Activated T-cell treated with anti-CD3 and anti-CD28 coated beads for 48 hours (primary cell): ENCODE measurements around the gene UTP15.

ENCODE experiments used
- DNase-seq: peaks from one replicate; pipeline ENCODE4 v3.0.0-alpha.2; 2020; ENCODE audit warnings: low read depth

UTP15 gene

DNA sequence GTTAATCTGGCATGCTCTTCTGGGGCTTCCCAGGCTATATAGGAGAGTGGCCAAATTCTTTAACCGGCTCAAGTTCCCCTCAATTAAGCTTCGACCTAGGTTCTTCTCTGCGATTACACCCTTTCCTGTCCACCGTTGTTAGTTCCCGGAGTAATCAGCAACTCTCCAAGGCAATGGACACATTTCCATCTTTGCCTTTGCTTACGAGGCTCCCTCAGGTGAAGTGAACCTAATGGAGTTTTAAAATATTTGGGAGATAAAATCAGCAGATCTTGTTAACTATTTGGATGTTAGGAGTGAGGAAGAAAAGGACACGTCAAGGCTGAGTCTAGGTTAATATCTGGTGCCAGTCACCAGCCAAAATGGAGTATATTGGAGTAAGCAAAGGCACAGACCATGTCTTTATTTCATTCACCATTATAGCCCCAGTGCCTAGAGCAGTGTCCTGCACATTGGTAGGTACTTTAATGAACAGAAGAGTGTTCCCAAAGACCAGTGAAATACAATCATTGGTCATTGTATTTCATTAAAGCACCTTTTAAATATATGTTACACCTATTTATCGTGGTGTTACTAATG is 515 bp downstream of the UTP15 start:
- no peak for DNase-seq

DNA sequence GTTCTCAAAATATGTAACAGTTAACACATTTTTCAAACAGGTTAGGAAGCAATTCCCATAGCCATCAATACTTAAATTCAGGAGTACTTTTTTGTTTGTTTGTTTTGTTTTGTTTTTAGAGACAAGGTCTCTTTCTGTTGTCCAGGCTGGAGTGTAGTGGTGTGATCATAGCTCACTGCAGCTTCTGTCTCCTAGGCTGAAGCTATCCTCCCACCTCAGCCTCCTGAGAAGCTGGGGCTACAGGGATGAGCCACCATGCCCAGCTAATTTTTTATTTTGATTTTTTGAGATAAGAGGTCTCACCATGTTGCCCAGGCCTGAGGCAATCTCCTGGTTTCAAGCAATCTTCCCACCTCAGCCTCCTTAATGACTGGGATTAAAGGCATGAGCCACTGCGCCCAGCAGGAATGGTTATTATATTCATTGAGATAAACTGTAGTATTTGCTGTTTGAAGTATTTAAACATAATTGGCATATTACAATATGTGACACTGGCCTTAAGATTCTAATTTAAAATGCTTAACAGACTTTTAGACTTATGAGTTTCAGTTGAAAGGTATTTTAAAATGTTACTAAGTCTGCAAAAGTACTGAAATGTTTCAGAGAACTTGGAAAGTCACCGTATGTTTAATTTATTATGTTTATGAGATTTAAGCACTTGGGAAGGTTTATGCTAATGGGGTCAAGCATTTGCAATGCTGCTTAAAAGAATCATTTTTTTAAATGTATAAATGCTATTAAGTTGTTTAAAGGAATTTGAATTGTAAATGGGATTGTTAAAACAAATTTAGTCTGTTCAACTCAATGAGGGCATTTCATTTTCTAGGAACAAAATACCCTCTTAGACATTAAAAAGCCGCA is 17.0 kb downstream of the UTP15 start:
- DNase-seq: no peak

DNA sequence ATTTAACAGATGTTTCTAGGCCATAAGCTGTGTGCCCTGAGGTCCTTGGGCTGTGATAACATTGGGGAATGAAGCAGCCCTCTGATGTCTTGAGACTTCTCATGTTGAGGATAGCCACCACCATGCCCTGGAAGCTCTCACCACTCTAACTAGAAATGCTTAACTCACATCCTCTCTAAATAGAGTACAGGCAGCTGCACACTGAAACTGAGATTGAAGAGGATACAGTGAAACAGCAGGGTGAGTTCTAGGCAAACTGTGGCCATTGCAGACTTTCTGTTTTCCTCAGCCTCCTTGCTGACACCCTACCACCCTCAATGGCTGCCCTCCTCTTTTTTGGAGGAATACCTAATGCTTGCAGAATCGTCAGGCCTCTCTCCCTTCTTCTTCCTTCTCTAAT is 22.4 kb downstream of the UTP15 start:
- DNase-seq: no peak

DNA sequence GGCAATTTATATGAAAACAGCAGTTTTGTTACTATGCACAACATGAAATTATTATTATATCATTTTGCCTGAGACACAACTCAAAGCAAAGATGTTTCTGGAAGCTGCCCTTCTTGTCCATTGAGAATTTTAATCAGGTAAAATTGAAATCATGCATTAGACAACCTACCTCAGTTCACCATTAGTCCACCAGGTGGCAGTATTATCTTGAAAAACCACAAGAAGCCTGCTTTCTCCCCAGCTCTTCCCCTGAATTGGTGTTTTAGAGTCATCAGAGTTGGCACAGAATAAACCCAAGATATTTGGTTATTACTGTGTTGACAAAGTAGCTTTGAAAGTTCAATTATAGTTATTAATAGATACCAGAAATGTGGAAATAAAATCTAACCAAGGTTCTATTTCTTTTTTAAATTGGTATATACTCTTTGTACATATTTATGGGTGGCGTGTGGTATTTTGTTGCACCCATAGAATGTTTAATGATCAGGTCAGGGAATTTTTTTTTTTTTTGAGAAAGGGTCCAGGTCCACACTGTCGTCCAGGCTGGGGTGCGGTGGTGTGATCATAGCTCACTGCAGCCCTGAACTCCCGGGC is 25.7 kb downstream of the UTP15 start:
- no peak for DNase-seq

DNA sequence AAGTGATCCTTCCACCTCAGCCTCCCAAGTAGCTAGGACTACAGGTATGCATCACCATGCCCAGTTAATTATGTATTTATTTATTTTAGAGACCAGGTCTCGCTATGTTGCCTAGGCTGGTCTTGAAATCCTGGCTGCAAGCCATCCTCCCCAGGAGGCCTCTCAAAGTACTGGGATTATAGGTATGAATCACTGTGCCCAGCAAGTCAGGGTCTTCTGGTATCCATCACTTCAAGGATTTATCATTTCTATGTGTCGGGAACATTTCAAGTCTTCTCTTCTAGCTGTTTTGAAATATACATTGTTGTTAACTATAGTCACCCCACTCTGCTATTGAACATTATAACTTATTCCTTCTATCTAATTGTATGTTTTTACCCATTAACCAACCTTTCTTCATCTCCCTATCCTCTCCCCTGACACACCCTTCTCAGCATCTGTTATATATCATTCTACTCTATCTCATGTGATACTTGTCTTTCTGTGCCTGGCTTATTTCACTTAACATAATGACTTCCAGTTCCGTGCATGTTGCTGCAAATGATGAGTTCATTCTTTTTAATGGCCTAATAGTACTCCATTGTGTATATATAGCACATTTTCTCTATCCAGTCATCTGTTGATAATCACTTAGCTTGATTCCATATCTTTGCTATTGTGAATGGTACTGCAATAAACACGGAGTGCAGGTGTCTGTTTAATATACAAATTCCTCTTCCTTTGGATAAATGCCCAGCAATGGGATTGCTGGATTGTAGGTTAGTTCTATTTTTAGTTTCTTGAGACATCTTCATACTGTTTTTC is 26.4 kb downstream of the UTP15 start:
- DNase-seq: no peak

DNA sequence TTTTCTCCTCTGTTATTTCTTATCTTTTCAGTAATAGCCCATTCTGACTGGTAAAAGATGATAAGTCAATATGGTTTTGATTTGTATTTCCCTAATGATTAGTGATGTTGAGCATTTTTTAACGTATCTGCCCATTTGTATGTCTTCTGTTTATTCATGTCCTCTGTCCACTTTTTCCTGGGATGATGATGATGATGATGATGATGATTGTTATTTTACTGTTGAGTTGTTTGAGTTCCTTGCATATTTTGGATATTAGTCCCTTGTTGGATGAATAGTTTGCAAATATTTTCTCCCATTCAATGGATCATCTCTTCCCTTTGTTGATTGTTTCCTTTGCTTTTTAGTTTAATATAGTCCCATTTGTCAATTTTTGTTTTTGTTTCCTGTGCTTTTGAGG is 27.0 kb downstream of the UTP15 start:
- no peak for DNase-seq

DNA sequence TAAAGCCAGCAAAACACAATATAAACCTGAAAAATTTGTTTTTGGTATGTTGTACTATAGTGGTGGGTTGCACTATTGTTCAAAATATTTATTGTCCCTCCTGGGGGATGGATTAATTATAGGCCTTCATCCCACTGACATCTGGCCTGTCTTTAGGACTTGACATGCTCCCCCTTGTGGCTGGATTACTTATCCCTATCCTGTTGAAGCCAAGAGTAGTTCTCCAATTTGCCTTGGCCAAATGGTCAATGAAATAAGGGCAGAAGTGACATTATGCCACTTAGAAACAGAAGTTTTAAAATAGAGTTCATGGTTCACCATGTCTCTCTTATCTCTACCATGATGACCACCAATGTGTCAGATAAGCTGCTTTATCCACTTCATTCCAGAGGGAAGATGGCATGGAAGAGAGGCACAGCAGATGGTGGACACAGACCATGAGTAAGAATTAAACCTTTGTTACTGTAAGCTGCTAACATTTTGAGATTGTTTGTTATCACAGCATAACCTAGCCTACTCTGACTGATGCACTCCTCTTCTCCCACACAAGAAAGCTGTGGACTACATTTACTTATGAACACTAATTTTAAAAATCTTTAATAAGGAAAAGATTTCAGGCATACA is 31.3 kb downstream of the UTP15 start:
- DNase-seq: no peak

DNA sequence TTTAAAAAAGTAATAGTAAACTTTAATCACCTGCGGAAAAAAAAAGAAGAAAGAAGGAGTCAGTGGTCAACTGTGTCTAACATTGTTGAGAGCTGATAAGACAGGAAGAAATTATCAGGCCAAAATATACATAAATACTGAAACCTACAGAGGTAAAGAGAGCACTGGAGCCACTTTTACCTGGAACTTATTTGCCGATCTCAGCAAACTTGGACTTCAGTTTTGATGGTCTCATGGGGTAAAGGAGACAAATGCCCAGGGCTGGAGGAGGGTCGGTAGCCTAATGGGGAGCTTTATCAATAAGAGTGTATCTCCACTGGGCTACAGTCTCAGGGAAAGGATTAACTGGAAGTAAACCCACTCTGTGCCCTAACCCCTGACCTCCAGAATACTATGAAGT is 33.8 kb downstream of the UTP15 start:
- no peak for DNase-seq

DNA sequence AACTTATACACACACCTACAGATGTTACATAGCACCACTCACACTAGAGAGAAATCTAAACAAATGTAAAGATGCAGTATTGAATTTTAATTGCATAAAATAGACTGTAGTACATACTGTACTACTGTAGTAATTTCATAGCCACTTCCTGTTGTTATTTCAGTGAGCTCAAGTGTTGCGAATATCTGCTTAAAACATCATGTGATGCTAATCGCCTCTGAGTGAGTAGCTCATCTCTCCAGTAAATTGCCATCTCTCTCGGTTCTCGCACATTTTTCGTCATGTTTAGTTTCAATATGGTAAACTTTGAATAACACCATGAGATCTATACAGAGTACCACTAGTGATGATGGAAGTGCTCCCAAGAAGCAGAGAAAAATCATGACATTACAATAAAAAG is 38.5 kb downstream of the UTP15 start:
- no peak for DNase-seq

DNA sequence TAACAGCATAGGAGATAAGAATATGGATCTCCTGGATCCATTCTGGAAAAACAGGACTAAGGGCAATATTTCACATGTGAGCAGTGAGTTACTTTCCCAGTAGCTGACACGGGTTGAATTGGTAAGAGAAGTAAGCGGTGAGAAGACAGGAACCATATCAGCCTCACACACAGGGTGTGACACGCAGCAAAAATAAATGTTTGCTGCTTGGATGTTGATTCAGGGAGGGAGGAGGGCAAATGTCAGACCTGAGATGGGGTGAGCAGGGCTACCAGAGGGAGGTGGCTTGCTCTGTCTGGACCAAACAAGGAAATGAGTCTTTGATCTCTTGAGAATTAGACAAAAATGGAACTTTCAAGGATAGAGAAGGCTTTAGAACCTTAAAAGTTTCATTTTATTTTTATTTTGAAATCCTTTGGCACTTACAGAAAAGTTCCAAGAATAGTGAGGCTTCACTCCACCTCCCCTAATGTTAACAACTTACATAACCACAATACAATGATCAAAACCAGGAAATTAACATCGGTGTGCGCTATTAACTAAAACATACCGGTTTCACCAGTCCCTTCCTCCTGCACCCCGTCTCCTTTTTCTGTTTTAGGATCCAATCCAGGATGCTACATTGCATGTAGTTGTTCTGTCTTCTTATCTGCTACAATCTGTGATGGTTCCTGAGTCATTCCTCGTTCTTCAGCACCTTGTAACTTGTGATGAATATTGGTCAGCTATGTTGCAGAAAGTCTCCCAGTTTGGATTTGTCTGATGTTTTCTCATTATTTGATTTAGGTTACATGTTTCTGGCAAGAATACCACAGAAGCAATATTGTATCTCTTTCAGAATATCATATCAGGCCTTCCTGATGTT is 39.9 kb downstream of the UTP15 start:
- DNase-seq: no peak

DNA sequence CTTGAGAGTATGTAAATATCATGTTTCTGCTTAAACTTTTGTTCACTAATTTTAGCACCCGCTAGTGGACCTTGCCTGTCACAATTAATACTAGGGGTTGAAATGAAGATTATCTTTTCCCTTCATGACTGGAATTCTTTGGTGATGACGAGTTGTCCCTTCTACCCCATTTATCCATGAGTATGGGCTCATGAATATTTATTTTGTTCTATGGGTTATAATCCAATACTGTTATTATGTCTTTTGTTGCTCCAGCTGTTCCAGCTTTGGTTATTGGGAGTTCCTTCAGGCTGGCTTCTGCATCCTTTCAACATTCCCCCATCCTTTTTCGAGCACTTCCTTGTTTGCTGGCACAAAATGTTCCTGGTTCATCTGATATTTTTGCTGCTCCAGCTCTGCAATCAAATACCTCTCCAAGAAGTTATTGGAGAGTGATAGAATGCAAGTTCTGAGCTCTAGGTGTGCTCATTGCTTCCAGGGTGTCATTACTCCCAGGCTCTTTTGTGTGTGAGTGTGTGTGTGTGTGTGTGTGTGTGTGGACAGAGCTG is 40.7 kb downstream of the UTP15 start:
- no peak for DNase-seq

DNA sequence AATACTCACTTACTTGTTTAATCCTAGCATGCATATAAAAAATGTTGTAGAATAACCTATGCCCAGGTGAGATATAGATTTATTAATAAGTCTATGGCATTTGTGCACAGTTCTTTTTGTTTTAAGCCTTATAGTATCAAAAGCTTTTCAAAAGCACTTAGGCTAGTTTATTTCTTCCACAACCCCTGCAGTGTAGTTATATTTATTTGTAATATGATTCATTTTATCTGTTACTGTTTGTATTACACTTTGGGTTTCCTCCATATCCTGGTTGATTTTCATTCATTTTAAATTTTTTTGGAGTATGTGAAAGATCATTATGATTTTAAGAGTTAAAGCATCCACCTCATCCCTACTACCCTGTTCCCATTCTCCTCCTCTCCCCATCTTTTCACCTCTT is 41.7 kb downstream of the UTP15 start:
- DNase-seq: no peak

DNA sequence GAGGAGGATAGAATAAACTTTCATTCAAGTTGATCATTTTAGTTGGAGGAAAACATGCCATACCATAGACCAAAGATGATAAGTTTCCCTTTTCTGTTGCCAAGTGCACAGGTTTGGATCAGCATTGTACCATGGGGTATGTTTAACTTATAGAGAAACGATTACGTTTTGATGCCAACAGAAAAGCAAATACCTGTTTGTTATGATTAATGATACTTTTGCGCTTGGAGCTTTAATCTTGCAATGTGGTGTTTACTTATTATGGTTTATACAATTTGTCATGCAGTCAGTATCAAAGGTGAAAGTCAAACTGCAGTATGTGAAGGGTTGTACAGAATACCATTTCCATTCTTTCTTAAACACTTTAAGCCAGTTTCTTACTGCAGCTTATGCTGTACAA is 47.3 kb downstream of the UTP15 start:
- no peak for DNase-seq

DNA sequence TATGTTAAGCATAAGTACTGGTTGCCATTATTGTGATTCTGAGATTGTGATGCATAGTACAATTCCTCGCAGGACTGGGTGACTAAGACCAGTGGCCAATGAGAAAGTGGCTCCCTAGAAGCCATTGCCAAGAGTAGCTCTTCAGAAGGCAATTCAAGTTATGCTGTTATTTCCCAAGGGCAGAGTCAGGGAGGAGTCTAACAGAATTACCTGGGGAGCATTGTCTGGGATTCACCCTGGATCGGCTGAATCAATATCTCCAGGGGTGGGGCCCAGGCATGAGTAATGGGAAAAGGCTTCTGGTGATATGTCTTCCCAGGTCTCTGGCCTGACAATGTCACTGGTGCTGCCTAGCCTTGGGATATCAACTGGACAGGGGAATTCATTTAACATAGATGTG is 49.5 kb downstream of the UTP15 start:
- DNase-seq: no peak

DNA sequence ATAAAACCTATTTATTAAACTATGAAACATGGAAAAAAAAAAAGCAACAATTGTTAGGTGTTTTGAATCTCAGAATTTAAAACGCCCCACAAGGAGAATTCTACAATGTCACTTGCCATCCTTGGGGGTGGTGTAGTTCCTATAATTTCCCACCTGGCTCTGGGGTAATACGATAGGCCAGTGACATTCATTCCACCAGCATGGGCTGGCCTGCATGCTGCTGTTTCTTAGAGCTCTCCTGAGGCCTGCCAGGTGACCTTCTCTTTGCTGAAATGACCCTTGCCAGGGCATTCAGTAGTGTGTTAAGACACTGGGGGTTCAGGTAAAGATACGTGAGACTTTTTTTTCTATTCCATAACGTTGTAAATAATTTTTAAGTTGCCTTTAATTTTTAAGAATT is 50.4 kb downstream of the UTP15 start:
- no peak for DNase-seq

DNA sequence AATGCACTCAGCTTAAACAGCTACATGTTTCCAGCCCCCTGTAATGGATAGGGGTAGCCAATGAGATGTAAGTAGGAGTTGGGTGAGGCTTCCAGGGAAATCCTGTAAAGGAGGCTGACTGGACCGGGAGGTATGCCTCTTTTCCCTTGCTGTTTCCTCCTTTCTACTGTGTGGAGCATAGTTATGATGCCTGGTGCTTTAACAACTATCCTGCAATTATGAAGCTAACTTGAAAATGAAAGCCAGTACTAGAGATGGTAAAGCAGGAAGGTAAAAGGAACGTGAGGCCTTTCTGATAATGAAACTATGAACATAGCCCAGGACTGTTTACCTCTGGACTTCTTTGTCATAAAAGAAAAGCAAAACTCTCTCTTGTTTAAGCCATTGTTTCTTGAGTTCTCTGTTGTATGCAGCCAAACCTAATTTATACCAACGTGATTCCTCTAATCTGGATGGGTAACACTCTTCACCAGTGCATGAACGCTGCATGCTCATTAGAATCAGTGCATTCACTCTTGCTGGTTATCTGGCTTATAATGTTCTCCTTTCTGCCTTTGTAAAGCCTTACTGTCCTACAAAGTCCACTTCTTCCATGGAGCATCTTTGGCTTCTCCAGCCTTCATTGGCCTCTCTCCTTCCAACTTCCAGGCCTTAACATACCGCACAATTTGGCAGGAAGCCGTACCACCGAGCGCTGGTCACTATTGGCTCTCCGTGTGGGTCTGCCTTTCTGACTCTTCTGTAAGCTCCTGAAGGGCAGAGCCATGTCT is 52.2 kb downstream of the UTP15 start:
- no peak for DNase-seq

DNA sequence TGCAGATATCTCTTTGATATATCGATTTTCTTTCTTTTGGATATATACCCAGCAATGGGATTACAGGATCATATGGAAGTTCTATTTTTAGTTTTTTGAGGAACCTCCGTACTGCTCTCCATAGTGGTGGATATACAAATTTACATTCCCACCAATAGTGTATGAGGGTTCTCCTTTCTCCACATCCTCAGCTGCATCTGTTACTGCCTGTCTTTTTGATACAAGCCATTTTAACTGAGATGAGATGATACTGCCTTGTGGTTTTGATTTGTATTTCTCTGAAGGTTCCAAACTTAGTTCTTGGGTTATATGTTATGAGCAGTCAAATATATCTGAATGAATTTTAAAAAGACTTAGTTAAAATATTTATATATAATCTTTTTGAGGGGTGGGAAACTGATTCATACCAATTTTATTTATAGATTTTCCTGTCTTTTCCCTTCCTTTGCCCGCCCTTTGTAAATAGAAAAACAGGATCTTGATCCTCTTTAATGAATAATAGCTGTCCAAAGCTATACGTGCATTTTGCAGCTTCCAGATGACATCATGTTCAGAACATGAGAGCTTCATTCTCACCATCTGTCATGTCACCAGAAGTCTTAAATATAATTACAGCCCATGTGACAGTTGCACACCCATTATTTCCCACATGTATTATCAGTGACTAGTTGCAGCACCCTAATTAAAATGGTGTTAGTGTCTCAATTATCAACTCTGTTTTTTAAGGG is 54.2 kb downstream of the UTP15 start:
- no peak for DNase-seq

DNA sequence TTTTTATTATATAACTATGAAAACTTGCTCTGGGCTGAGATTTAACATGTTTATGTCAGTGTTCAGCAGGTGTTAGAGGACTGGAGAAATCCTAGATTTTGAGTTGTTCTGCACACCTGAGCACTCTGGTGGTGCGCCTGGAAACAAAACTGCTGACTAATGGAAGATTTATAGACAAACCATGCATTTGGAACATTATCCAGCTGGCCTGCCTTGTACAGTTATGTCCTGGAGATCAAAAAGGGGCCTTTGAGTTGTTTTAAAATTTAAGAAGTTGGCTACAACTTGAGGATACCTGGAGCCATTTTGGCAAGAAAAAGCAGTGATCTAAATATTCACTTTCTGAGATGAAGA is 54.8 kb downstream of the UTP15 start:
- DNase-seq: no peak

DNA sequence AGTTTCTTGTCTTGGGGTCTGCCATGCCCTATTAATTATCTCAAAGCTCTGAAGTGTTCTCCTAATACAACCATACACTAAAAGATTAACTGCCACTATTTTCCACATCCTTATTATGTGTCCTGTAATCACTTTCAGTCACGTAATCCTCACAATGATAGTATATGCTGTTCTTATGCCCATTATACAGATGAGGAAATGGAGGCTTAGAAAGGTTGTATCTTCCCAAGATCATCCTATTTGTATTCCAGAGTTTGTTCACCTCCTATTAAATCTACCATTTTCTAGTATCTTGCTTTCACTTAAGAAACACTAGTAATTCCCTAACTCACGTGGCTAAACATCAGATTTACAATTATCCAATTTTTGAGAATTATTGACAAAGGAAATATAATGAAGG is 57.5 kb downstream of the UTP15 start:
- DNase-seq: no peak
